ENCODE measurements around the gene YDJC.
"Not testable (repeated sequence)": the region's sequence is repeated elsewhere in the genome, so short reads cannot be mapped to it uniquely, and the experiment has no call there.

The YDJC gene, protein sequence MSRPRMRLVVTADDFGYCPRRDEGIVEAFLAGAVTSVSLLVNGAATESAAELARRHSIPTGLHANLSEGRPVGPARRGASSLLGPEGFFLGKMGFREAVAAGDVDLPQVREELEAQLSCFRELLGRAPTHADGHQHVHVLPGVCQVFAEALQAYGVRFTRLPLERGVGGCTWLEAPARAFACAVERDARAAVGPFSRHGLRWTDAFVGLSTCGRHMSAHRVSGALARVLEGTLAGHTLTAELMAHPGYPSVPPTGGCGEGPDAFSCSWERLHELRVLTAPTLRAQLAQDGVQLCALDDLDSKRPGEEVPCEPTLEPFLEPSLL

DNA sequence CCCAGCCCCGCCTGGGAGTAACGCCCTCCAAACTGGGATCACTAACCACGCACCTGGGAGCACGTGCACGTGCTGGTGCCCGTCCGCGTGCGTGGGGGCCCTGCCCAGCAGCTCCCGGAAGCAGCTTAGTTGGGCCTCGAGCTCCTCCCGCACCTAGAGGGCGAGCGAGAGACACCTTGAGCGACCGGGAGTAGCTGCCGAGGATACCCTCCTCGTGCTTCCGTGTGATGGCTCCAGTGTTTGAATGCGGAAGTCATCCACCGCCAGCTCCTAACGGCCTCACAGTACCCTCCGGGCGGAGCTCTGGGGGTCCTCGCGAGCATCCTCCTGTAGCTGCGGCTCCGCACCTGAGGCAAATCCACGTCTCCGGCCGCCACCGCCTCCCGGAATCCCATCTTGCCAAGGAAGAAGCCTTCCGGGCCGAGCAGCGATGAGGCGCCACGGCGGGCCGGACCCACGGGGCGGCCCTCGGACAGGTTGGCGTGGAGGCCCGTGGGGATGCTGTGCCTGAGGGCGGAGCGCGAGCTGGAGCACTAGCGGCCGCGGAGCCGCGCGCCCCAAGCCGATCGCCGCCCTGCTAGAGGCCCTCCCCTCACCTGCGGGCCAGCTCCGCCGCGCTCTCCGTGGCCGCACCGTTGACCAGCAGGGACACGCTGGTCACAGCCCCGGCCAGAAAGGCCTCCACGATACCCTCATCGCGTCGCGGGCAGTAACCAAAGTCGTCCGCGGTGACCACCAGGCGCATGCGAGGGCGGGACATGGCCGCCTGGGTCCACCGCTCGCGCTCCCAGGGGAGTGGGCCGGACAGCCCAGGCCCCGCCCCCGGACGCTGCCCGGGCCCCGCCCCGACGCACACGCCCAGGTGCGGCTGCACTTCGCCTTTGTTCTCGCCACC is at the start of gene YDJC:
YDJC (minus strand) TSS at position 768 of the 895 bp plus-strand sequence; CDS start at position 760, 8 bp downstream.
- TF ChIP-seq, protein P1, sequence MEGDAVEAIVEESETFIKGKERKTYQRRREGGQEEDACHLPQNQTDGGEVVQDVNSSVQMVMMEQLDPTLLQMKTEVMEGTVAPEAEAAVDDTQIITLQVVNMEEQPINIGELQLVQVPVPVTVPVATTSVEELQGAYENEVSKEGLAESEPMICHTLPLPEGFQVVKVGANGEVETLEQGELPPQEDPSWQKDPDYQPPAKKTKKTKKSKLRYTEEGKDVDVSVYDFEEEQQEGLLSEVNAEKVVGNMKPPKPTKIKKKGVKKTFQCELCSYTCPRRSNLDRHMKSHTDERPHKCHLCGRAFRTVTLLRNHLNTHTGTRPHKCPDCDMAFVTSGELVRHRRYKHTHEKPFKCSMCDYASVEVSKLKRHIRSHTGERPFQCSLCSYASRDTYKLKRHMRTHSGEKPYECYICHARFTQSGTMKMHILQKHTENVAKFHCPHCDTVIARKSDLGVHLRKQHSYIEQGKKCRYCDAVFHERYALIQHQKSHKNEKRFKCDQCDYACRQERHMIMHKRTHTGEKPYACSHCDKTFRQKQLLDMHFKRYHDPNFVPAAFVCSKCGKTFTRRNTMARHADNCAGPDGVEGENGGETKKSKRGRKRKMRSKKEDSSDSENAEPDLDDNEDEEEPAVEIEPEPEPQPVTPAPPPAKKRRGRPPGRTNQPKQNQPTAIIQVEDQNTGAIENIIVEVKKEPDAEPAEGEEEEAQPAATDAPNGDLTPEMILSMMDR (IDR thresholded peaks at IDR 0.05; ENCODE audit: extremely low read depth, missing control alignments), result peak; percentile 58
- peak; percentile 97 for DNase-seq (ENCODE audit: low spot score)

DNA sequence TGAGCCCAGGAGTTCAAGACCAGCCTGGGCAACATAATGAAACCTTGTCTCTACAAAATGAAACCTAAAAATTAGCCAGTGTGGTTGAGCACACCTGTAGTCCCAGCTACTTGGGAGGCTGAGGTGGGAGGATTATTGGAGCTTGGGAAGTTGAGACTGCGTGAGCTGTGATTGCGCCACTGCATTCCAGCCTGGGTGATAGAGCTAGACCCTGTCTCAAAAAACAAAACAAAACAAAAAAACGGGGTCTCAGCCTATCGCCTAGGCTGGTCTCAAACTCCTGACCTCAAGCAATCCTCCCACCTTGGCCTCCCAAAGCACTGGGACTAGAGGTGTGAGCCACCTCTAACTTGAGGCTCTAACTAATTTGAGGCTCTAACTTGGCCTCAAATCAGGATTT is 49.6 kb upstream of the YDJC start:
- no peak for DNase-seq (ENCODE audit: low spot score)
- TF ChIP-seq, protein P1 (IDR thresholded peaks at IDR 0.05; ENCODE audit: extremely low read depth, missing control alignments), result no peak

DNA sequence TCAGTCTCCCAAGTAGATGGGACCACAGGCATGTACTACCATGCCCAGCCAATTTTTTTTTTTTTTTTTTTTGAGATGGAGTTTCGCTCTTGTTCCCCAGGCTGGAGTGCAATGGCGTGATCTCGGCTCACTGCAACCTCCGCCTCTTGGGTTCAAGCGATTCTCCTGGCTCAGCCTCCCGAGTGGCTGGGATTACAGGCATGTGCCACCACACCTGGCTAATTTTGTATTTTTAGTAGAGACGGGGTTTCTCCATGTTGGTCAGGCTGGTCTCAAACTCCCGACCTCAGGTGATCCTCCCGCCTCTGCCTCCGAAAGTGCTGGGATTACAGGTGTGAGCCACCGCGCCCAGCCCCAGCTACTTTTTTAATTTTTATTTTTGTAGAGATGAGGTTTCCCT is 49.0 kb upstream of the YDJC start:
- DNase-seq (ENCODE audit: low spot score), result not testable (repeated sequence)

DNA sequence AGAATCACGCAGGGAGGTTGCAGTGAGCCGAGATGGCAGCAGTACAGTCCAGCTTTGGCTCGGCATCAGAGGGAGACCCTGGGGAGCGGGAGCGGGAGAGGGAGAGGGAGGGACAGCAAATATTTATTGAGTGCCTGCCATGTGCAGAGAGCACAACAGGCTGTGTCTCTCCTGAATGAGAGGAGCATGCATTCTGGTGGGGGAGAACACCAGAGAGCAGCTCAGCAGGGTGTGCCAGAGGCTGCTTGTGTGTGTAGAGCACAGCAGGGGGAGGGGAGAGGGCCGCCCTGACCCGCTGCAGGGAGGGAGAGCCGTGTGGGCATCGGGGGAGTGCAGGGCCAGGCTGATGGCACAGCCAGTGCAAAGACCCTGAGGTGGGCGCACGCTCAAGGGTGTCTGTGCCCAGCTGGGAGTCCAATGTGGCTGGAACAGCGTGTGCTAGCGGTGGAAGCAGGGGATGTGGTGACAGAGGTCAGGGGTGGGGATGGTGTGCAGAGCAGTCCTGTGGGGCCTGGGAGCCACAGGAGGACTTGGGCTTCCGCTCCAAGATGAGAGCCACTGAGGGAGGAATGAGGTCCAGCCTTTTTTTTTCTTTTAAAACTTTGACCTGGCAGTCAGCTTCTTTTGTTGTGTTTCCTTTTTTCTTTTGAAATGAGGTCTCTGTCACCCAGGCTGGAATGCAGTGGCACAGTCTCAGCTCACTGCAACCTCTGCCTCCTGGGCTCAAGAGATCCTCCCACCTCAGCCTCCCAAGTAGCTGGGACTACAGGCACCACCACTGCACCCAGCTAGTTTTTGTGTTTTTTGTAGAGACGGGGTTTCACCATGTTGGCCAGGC is 48.0 kb upstream of the YDJC start:
- DNase-seq (ENCODE audit: low spot score), result no peak
- TF ChIP-seq, protein P1 (IDR thresholded peaks at IDR 0.05; ENCODE audit: extremely low read depth, missing control alignments), result no peak

DNA sequence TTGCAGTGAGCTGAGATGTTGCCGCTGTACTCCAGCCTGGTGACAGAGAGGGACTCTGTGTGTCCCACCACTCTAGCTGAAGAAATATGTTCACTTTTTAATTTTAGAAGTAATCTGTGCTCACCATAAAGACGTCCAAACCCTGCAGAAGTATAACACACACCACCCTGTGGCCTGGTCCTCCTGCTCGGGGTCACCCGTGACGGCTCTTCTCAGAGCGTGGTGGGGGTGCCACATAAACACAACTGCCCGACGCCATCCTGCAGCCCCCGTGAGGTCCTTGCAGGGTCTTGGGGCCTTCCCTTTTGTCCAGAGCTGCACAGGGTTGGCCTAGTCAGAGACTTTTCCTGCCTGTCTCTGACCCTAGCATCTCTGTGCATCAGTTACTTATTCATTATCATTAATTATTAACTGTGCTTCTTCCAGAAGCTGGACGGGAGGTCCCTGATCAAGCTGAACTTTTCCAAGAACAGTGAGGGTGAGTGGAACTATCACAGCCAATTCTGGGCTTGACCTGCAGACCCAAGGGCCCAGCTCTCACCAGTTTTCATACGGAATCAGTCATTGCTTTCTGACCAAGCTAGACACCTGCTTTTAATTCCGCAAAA is 44.9 kb upstream of the YDJC start:
- TF ChIP-seq, protein P1 (IDR thresholded peaks at IDR 0.05; ENCODE audit: extremely low read depth, missing control alignments), result no peak
- DNase-seq (ENCODE audit: low spot score), result no peak

DNA sequence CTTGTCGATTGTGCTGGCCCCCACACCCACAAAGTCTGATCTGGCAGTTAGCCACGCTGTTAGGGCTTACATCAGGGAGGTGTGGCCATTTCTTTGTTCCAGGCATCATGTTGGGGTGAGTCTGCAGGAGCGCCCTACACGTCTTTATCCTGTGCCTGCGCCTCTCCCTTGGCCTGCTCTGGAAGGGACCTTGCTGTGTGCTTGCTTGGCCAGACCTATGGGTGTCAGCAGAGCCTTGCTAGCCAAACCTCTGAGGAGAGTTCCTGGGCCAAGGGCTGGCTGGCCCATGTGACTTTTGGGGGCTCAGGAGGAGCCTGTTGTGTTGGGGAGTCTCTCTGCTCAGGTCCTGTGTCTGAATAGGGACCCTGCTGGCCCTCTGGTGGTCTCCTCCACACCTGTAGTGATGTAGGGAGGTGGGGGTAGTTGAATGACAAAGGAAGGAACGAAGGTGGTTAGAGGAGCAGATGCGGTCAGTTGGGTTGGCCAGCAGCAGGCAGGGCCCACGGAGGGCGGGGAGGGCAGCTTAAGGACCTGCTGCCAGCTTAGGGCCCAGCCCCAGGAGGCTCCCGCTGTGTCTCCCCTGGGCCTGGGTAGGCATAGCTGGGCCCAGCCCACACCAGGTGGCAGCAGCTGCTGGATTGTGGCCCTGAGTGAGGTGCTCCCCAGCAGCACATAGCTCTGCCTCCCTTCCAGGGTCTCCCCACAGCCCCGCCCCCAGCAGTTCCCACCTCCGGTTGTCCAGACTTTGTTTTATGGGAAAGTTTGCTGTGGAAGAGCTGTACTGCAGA is 43.9 kb upstream of the YDJC start:
- no peak for DNase-seq (ENCODE audit: low spot score)
- TF ChIP-seq, protein P1 (IDR thresholded peaks at IDR 0.05; ENCODE audit: extremely low read depth, missing control alignments), result no peak

All from GM20000 (cell line).